Mucosa of stomach (tissue), 1 donor: ENCODE measurements around the gene CAMK2D.
"Not testable (repeated sequence)": the region's sequence is repeated elsewhere in the genome, so short reads cannot be mapped to it uniquely, and the experiment has no call there.

Experiments used
- H3K27me3 ChIP-seq: one replicate; pipeline ENCODE4 v1.7.0; 2013; ENCODE audit warnings: mild to moderate bottlenecking, low read length; ENCODE audit not compliant: control insufficient read depth, insufficient read depth
- H3K36me3 ChIP-seq: one replicate; pipeline ENCODE4 v1.7.0; 2013; ENCODE audit warnings: low read length; ENCODE audit not compliant: control insufficient read depth, insufficient read depth
- H3K4me1 ChIP-seq: one replicate; pipeline ENCODE4 v1.7.0; 2013; ENCODE audit warnings: mild to moderate bottlenecking, low read length; ENCODE audit not compliant: control insufficient read depth, insufficient read depth
- H3K4me3 ChIP-seq: one replicate; pipeline ENCODE4 v1.7.0; 2013; ENCODE audit warnings: low read length
- H3K9ac ChIP-seq: one replicate; pipeline ENCODE4 v1.7.0; 2013; ENCODE audit warnings: mild to moderate bottlenecking, low read length, moderate library complexity
- H3K9me3 ChIP-seq: one replicate; pipeline ENCODE4 v1.7.0; 2013; ENCODE audit warnings: mild to moderate bottlenecking, low read length, moderate library complexity; ENCODE audit not compliant: control insufficient read depth
- donor health status: Pancreatic carcinoma.

Gene CAMK2D

DNA sequence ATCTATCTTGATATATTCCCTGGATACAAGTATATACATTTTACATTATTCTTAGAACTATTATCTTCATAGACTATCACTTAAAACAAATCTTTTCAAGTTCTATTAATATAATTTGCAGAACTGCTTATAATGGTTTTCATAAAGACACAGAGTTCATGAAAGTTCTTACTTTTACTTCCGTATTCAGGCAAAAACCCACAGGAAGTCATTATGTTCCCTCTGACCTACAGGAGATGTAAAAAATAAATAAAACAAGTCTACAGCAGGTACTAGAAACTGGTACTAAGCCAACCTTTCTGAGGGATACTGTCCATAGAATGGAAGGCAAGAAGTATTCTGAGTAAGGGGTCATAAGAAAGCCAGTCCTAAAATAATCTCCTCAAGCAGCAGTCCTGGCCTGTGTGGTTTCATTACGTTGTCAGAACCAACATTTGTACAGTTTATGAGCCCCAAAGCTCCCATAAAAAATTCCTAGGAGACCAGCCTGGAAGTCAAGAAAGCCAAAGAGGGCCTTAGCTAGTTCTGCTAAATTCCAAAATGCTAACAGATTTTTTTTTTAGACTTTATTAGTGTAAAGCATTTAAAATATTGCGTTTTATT lies 68.6 kb downstream of the CAMK2D start:
- no peaks in the 10 kb centered on the region for H3K27me3 ChIP-seq
- H3K9ac ChIP-seq: no peak overlapping the region
- no peak overlapping the region for H3K4me3 ChIP-seq
- H3K36me3 ChIP-seq: no peaks in the 10 kb centered on the region
- peaks cover 29% of the 10 kb centered on the region for H3K4me1 ChIP-seq
- H3K9me3 ChIP-seq: no peaks in the 10 kb centered on the region

DNA sequence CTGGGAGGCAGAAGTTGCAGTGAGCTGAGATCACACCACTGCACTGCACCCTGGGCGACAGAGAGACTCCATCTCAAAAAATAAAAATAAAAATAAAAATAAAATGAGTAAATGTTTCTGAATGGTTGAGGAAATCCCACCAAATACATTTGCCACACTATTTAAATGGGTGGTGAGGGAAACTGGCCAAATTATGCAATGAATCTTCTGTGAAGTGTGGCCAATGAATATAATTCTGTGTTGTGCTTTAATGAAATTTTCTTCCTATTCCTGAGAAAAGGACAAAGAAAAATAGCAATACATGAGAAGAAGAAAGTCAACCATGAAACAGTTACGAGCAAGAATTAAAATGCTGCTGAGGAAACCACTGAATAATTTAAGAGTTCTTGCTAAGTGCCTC lies 69.9 kb downstream of the CAMK2D start:
- Histone ChIP-seq H3K9ac (no peak overlapping the region), H3K27me3 (no peaks in the 10 kb centered on the region), H3K4me3 (no peak overlapping the region), H3K4me1 (peaks cover 39% of the 10 kb centered on the region), H3K36me3 (no peaks in the 10 kb centered on the region), H3K9me3 (no peaks in the 10 kb centered on the region)

DNA sequence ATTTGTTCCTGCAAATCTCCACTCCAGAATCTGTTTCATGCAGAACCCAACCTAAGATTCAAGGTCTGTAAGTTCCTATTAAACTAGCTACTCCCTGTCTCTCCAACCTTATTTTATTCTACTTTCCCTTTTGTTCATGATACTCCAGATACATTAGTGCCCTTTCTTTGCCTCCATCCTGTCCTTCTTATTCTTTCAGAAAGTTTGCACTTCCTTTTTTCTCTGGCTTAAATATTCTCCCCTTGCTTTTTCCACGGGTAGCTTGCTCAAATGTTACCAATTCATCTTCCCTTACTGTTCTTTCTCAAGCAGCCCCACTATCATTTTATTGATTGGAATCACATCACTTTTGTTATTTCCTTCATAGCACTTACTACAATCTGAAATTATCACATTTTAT lies 72.1 kb downstream of the CAMK2D start:
- no peak overlapping the region for H3K4me3 ChIP-seq
- no peaks in the 10 kb centered on the region for H3K9me3 ChIP-seq
- peaks cover 23% of the 10 kb centered on the region for H3K4me1 ChIP-seq
- H3K36me3 ChIP-seq: no peaks in the 10 kb centered on the region
- H3K27me3 ChIP-seq: no peaks in the 10 kb centered on the region
- H3K9ac ChIP-seq: no peak overlapping the region

DNA sequence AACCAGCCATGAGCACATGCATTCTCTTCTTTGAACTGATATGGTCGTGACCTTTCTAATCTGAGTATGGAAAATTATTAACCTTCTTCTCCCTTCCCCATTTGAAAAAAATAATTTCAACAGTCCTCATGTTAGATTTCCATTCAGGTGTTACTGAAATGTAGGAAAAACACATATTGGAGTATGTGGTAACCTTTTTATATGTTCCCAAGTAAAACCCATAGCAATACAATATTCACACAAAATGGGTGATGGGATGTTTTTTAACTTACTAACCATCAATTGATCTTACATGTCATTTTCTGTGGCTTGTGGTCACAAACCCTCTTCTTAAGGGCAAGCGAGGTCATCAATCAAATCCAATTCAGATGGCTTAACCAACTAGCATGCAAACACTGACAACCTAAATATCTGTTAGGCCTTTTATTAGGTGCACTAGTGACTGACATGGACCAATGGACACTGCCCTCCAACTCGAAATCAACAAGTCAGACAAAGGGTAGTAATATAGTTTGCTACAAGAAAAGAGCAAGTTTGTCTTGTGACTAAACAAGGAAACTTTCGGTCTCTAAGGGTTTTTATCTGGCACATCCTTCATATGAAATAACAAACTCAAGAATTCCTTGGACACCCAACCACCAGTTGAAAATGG lies 74.3 kb downstream of the CAMK2D start:
- Histone ChIP-seq H3K4me1 (peaks cover 10% of the 10 kb centered on the region), H3K27me3 (no peaks in the 10 kb centered on the region), H3K9ac (no peak overlapping the region), H3K36me3 (no peaks in the 10 kb centered on the region), H3K4me3 (no peak overlapping the region), H3K9me3 (no peaks in the 10 kb centered on the region)

DNA sequence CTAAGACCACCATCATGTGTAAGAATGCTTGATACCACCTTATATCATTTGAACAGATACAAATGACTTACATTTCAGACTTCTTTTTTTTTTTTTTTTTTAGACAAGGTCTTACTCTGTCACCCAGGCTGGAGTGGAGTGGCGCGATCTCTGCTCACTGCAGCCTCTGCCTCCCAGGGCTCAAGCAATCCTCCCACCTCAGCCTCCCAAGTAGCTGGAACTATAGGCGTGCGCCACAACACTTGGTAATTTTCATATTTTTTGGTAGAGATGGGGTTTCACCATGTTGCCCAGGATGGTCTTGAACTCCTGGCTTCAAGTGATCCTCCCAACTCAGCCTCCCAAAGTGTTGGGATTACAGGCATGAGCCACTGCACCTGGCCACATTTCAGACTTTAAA lies 76.4 kb downstream of the CAMK2D start:
- not testable (repeated sequence) for H3K9me3 ChIP-seq, H3K27me3 ChIP-seq, H3K9ac ChIP-seq, H3K4me3 ChIP-seq, H3K36me3 ChIP-seq
- peaks cover 10% of the 10 kb centered on the region for H3K4me1 ChIP-seq

DNA sequence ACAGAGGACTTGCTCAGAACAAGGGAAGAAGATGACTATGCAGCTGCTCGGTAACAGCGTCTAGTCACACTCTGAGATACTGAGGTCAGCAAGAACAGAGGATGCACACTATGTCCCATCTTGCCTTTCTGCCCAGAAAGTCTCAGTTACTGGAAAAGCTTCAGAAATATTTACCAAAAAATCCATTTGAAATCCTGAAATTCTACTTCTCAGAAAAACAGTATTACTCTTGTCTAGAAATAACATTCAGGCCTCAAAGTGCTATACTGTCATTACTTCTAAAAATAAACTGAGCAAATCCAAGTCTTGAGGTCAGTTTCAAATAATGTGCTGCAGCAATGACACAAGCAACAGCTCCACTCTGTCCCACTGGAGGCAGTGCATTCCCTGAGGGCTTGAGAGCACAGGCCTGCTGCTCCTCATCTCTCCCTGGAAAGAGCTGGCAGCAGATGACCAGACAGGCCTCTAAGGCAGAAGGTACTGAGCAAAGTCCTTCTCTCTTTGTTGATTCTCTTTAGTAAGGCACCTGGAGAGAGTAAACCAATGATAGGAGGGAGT lies 76.9 kb downstream of the CAMK2D start:
- H3K36me3 ChIP-seq: no peaks in the 10 kb centered on the region
- H3K4me3 ChIP-seq: no peak overlapping the region
- H3K27me3 ChIP-seq: no peaks in the 10 kb centered on the region
- no peaks in the 10 kb centered on the region for H3K9me3 ChIP-seq
- peaks cover 10% of the 10 kb centered on the region for H3K4me1 ChIP-seq
- no peak overlapping the region for H3K9ac ChIP-seq

DNA sequence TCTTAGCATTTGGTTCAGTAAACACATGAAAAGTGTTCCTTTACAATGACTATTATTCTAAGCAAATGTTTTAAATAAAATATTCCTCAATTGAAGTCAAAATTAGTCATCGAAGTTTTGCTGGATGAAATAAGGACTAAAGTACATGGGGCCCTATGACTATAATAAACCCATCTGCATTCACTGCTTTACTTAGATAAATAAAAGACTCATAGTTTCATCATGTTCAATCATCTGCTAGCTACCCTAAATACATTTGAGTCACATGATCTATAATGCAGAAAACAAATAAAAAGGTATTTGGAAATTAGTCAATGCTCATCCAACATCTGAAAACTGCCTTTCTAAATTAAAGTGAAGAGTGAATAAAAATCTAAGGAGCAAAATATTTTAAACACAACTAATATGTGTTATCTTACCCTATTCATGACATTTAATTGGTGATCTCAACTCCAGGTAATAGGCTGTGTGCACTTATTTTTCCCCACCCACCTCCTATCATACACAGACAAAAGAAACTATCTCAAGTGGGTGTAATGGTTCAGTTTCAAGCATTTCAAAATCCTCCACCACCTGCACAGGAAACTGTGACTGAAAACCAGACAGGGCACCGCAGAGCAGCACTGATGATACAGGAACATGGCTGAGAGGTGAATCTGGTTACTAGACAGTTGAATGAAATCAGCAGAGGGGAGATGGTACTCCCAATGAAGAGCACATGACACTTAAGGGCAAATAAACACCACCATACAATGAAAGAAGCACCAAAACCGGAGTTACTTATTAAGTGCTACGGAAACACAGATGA lies 78.6 kb downstream of the CAMK2D start:
- no peaks in the 10 kb centered on the region for H3K9me3 ChIP-seq
- H3K9ac ChIP-seq: no peak overlapping the region
- H3K27me3 ChIP-seq: no peaks in the 10 kb centered on the region
- H3K4me1 ChIP-seq: peaks cover 10% of the 10 kb centered on the region
- H3K36me3 ChIP-seq: no peaks in the 10 kb centered on the region
- no peak overlapping the region for H3K4me3 ChIP-seq

DNA sequence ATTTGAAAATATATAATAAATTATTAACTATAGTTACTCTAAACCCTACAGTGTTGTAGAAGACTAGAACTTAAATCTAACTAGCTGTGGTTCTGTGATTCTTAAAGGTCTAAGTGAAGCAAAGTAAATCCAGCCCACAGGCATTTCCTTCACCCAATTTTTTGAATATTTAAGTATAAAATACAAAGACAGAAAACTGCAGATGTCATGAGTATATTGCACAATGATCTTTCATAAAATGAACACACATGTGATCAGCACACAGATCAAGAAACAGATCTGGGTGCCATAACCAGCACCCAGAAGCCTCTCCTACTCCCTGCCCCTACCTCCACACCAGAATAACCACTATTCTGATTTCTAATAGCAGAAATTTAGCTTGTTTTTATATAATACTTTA lies 82.9 kb downstream of the CAMK2D start:
- Histone ChIP-seq H3K9me3 (no peaks in the 10 kb centered on the region), H3K27me3 (no peaks in the 10 kb centered on the region), H3K4me1 (peaks cover 11% of the 10 kb centered on the region), H3K9ac (no peak overlapping the region), H3K36me3 (no peaks in the 10 kb centered on the region), H3K4me3 (no peak overlapping the region)

DNA sequence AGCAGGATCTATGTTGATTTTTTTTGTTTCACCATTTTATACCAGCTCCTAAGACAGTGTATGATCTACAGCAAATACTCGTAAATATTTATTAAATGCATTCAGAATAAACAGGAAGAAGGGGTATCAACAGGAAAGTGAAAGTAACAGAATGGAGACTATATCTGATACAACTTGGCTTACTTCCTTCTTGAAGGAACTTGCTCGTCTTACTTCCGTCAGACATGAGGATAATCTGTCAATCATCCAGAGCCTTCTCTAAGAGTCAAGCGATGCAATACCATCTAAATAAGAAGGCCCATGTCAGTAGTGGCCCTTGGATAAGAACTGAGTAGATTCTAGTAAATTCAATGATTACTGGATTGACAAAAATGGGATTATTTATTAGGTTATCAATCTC lies 84.2 kb downstream of the CAMK2D start:
- Histone ChIP-seq H3K4me1 (peaks cover 11% of the 10 kb centered on the region), H3K4me3 (no peak overlapping the region), H3K27me3 (no peaks in the 10 kb centered on the region)

DNA sequence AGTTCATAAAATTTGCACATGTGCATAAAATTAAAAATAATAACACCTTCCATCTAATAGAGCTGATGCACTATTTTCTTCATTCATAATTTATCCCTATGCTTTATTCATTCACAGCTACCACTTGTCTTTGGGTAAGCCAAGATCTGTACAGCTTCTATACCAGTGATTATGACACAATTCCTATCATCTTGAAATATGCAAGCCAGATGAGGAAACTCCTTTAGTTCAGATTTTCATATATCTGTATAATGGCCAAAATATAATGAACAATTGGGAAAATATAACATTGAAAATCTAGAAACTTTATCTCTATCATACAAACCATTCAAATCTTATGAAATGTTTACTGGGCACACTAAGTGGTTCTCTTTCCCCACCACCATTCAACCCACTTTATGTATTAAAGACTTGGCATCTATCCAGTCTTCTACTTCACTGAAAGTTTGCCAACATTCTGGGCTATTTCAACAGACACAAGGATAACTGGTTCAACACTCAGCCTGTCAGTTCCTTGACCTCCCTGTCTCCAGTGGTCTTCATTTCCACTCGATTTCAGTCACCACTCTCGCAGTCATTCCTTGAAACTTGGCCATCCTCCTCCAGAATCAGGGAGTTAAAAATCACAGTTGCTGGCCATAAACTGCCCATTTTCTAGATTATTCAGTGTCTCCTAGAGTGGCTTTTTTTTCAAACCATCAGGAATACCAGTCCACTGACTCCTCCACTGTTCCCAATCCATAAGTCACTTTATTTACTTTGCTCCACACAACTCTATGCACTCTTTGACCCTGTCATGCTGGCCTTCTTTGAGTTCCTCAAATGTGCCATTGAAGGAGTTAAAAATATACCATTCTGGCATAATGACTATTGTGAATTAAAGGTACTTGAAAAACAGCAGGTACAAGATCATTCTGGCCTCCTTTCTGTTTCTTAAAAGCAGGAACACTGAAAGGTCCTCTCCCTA lies 85.5 kb downstream of the CAMK2D start:
- H3K4me1 ChIP-seq: peaks cover 11% of the 10 kb centered on the region
- no peak overlapping the region for H3K4me3 ChIP-seq
- H3K27me3 ChIP-seq: no peaks in the 10 kb centered on the region
- no peaks in the 10 kb centered on the region for H3K36me3 ChIP-seq
- H3K9ac ChIP-seq: no peak overlapping the region
- no peaks in the 10 kb centered on the region for H3K9me3 ChIP-seq

More for the DNA sequence above, 84.2 kb downstream of the CAMK2D start:
- Histone ChIP-seq H3K36me3 (no peaks in the 10 kb centered on the region), H3K9me3 (no peaks in the 10 kb centered on the region), H3K9ac (no peak overlapping the region)

DNA sequence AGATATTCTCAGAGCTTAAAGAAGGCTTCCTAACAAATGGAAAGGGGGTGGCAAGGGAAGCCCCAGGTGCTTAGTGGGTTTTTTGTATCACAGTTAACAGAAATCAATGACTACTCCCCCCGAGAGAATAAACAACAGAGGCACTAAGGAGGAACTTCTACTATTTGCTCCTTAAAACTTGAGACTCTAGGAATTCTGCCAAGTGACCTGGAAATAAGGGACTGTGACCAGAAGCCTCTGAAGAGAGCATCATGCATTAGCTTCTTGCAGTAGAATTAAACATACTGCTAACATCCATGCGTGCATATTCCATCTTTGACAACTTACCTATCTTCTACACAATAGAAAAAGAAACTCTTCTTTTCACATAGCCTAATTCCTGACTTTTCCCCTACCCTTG lies 86.8 kb downstream of the CAMK2D start:
- Histone ChIP-seq H3K27me3 (no peaks in the 10 kb centered on the region), H3K36me3 (no peaks in the 10 kb centered on the region), H3K4me1 (peaks cover 11% of the 10 kb centered on the region), H3K4me3 (no peak overlapping the region), H3K9ac (no peak overlapping the region), H3K9me3 (no peaks in the 10 kb centered on the region)
